Measurements from ENCODE around the gene NCEH1.

GRCh38 chr3:172616031-172616461 lies 94.8 kb downstream of the NCEH1 start:
- TF ChIP-seq CTCF (conservative IDR thresholded peaks at IDR 0.05; ENCODE audit: low read depth in 2 of 2) (no peak), EZH2 (IDR thresholded peaks at IDR 0.05; ENCODE audit: low read depth, unreplicated experiment) (no peak), EZH2phosphoT487 (IDR thresholded peaks at IDR 0.05; ENCODE audit: unreplicated experiment) (no peak)
